ENCODE data around the gene YIPF2.

The YIPF2 gene

GRCh38 chr19:10936661-10937084, 8.2 kb upstream of the YIPF2 start:
- peak; percentile 53 for DNase-seq

- DNase-seq, result no peak
These were observed 7.1 kb upstream of the YIPF2 start for GRCh38 chr19:10935371-10936059.

GRCh38 chr19:10929402-10929794, 959 bp upstream of the YIPF2 start:
- no peak for DNase-seq

GRCh38 chr19:10927730-10928562, 493 bp downstream of the YIPF2 start:
- DNase-seq, result no peak

GRCh38 chr19:10924597-10924996, 3.8 kb downstream of the YIPF2 start:
- no peak for DNase-seq

GRCh38 chr19:10923260-10924112, 5.0 kb downstream of the YIPF2 start:
- DNase-seq, result no peak

GRCh38 chr19:10922638-10923014, 5.8 kb downstream of the YIPF2 start:
- DNase-seq, result no peak

GRCh38 chr19:10921910-10922637, 6.4 kb downstream of the YIPF2 start:
- DNase-seq, result no peak

GRCh38 chr19:10921199-10921909, 7.1 kb downstream of the YIPF2 start:
- DNase-seq, result no peak

- DNase-seq, result no peak
These were observed 7.7 kb downstream of the YIPF2 start for GRCh38 chr19:10920781-10921180.

- DNase-seq, result no peak
These were observed 8.2 kb downstream of the YIPF2 start for GRCh38 chr19:10920288-10920655.

GRCh38 chr19:10919352-10920287, 8.8 kb downstream of the YIPF2 start:
- DNase-seq, result no peak

GRCh38 chr19:10918359-10918758, 10.1 kb downstream of the YIPF2 start:
- no peak for DNase-seq

GRCh38 chr19:10916602-10917001, 11.8 kb downstream of the YIPF2 start:
- no peak for DNase-seq

GRCh38 chr19:10915130-10916091, 13.0 kb downstream of the YIPF2 start:
- DNase-seq, result no peak

GRCh38 chr19:10913716-10914340, 14.6 kb downstream of the YIPF2 start:
- no peak for DNase-seq

- DNase-seq, result no peak
These were observed 15.8 kb downstream of the YIPF2 start for GRCh38 chr19:10912619-10913018.

GRCh38 chr19:10911579-10912363, 16.7 kb downstream of the YIPF2 start:
- DNase-seq, result no peak

Data from kidney glomerular epithelial cell (primary cell).